GM12872 (cell line): ENCODE measurements around the gene SCLY.

Experiments used
- CTCF ChIP-seq: IDR thresholded peaks from 3 replicates; pipeline ENCODE4 v1.5.1; 2011; ENCODE audit warnings: low read depth, mild to moderate bottlenecking, low read length, moderate library complexity; ENCODE audit not compliant: insufficient read depth

Gene SCLY

DNA sequence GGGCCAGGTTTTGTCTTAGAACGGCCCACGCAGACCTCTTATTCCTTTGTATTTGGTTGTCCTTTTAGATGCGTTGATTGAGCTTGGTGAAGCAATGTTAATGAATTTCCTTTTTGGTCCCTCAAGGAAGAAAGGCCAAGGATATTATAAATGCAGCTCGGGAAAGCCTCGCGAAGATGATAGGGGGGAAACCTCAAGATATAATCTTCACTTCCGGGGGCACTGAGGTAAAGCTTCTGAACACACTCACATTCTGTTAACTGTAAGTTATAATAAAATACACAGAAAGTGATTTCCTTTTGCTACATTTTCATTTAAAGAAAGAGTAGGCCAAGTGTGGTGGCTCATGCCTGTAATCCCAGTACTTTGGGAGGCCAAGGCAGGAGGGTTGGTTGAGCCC, 7.1 kb downstream of the SCLY start:
- TF ChIP-seq CTCF, result no peak

- no peak for TF ChIP-seq CTCF
These were observed 8.4 kb downstream of the SCLY start for GRCh38 chr2:238069021-238069709.

- TF ChIP-seq CTCF, result no peak
These were observed 9.1 kb downstream of the SCLY start for GRCh38 chr2:238069877-238070276.

DNA sequence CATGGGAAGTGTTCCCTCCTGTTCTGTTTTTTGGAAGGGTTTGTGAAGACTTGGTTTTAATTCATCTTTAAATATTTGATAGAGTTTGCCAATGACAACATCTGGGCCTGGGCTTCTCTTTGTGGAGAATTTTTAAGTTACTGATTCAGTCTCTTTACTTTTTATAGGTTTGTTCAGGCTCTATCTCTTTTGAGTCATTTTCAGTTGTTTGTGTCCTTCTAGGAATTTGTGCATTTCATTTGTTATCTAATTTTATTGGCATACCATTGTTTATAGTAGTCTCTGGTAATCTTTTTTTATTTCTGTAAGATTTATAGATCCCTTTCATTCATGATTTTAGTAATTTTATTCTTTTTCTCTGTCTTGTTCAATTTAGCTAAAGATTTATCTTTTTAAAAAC, 14.6 kb downstream of the SCLY start:
- TF ChIP-seq CTCF, result no peak

- TF ChIP-seq CTCF, result no peak
These were observed 16.5 kb downstream of the SCLY start for GRCh38 chr2:238077292-238077691.

- no peak for TF ChIP-seq CTCF
These were observed 19.1 kb downstream of the SCLY start for GRCh38 chr2:238079874-238080327.

GRCh38 chr2:238080518-238080917, 19.7 kb downstream of the SCLY start:
- TF ChIP-seq CTCF, result no peak
